Aorta (tissue), 5 donors: ENCODE results near the gene CS. TPM values are rescaled to one million over a fixed set of nuclear protein-coding genes. Genes with fewer than 3 reads are reported as not detected.
"Not testable (repeated sequence)": the region's sequence is repeated elsewhere in the genome, so short reads cannot be mapped to it uniquely, and the experiment has no call there.

Experiments used
- ATAC-seq: fragments of 200-7000 bp; cut with Tn5 transposase; one replicate; pipeline ENCODE4 v1.9.1; 2022; ENCODE audit warnings: moderate library complexity; ENCODE audit not compliant: low FRiP score
- DNase-seq, 2 donors: peaks; one replicate each; pipeline ENCODE4 v3.0.0-alpha.2; 2020
- H3K27ac ChIP-seq, 2 donors: one replicate each; pipeline ENCODE4 v1.5.1; 2013; ENCODE audit warnings: low read length in 2 of 2, mild to moderate bottlenecking in 2 of 2, moderate library complexity in 2 of 2, control low read depth in 1 of 2, inconsistent platforms in 1 of 2, low read depth in 1 of 2
- H3K27me3 ChIP-seq, 2 donors: one replicate each; pipeline ENCODE4 v1.6.1; 2013; ENCODE audit warnings: control low read depth in 1 of 2, low read length in 1 of 2, mild to moderate bottlenecking in 1 of 2, moderate library complexity in 1 of 2; ENCODE audit not compliant: insufficient read depth in 2 of 2, control insufficient read depth in 1 of 2
- H3K36me3 ChIP-seq, 2 donors: one replicate each; pipeline ENCODE4 v1.6.1; 2013; ENCODE audit warnings: control low read depth in 1 of 2, low read length in 1 of 2, mild to moderate bottlenecking in 1 of 2; ENCODE audit not compliant: insufficient read depth in 2 of 2, control insufficient read depth in 1 of 2
- H3K4me1 ChIP-seq, 2 donors: one replicate each; pipeline ENCODE4 v1.6.1; 2013; ENCODE audit warnings: low read length in 2 of 2, control low read depth in 1 of 2, mild to moderate bottlenecking in 1 of 2, moderate library complexity in 1 of 2; ENCODE audit not compliant: insufficient read depth in 2 of 2, control insufficient read depth in 1 of 2
- H3K4me3 ChIP-seq, 2 donors: one replicate each; pipeline ENCODE4 v1.5.1; 2013; ENCODE audit warnings: low read length in 2 of 2, control low read depth in 1 of 2, mild to moderate bottlenecking in 1 of 2
- H3K9me3 ChIP-seq: one replicate; pipeline ENCODE4 v1.6.1; 2013; ENCODE audit warnings: mild to moderate bottlenecking, low read length; ENCODE audit not compliant: control insufficient read depth
- WGBS, 2 donors: extraction: QIAGEN DNeasy Blood & Tissue Kit; methylation state at CpG; one replicate each; pipeline ENCODE4 v1.1.7; 2013; 5-methylcytosine and 5-hydroxymethylcytosine counted together
- intact Hi-C, 2 donors: fragments of 100-400 bp; cut with DNase I; formaldehyde crosslinking; loops; one replicate each; pipeline versions ENCODE4 v1.14.2 to v1.15.0; 2022
- polyA plus RNA-seq, 2 donors: library from polyadenylated mRNA; stranded (reverse); fragments of 200-250 nt; gene quantifications; one replicate each; pipeline ENCODE4 v1.2.3, GENCODE V29; 2013
- total RNA-seq, 2 donors: library from RNA; stranded (reverse); fragmentation: NEBNext Ultra II Directional; extraction: Animal tissue kit (Norgen Biotek cat#: 25700); gene quantifications; one replicate each; pipeline ENCODE4 v1.2.1, GENCODE V29; 2021
- donor health status: healthy with polysubstance abuse.
- donor health status: Bipolar disorder and iron deficiency.
- donor health status: DM: no; HTN: no; CAD: no.
- donor health status: DM: no; HTN: no; CAD: no.
- donor health status: DM: yes; HTN: yes; CAD: no.

The CS gene
- total and polyA plus RNA-seq, 4 donors, result 49.5 to 104 (median 79.5) TPM

- intact Hi-C loops, result no loop called here
- WGBS, 2 donors, result 76 to 78% methylated on average over 5 of the region's 5 CpGs
- H3K27me3 ChIP-seq, result no peaks in the 10 kb centered on the region
- no peak overlapping the region for H3K27ac ChIP-seq
- ATAC-seq (no peak), DNase-seq (no peak)
- no peak overlapping the region for H3K4me3 ChIP-seq
- H3K9me3 ChIP-seq, result no peaks in the 10 kb centered on the region
- peaks cover 0 to 2% of the 10 kb centered on the region in 2 donors for H3K4me1 ChIP-seq
- H3K36me3 ChIP-seq, result peaks cover 0 to 3% of the 10 kb centered on the region in 2 donors
Observed at GRCh38 chr12:56296295-56296694, 3.8 kb downstream of the CS start.

GRCh38 chr12:56293795-56294194 lies 6.3 kb downstream of the CS start:
- DNase-seq (no peak), ATAC-seq (no peak)
- Histone ChIP-seq H3K27ac (no peak overlapping the region), H3K9me3 (no peaks in the 10 kb centered on the region), H3K36me3 (peaks cover 0 to 4% of the 10 kb centered on the region in 2 donors), H3K4me3 (no peak overlapping the region), H3K4me1 (peaks cover 0 to 2% of the 10 kb centered on the region in 2 donors), H3K27me3 (no peaks in the 10 kb centered on the region)
- WGBS, 2 donors, result 80 to 81% methylated on average over 5 of the region's 5 CpGs
- intact Hi-C loops, result no loop called here

GRCh38 chr12:56288705-56289387 lies 11.3 kb downstream of the CS start:
- peaks cover 0 to 5% of the 10 kb centered on the region in 2 donors for H3K36me3 ChIP-seq
- 77 to 82% methylated on average over 3 of the region's 3 CpGs for WGBS, 2 donors
- no peaks in the 10 kb centered on the region for H3K9me3 ChIP-seq
- H3K27me3 ChIP-seq, result no peaks in the 10 kb centered on the region
- no peak overlapping the region for H3K4me3 ChIP-seq
- DNase-seq (no peak), ATAC-seq (no peak)
- H3K27ac ChIP-seq, result no peak overlapping the region
- intact Hi-C loops, result no loop called here
- peaks cover 0 to 2% of the 10 kb centered on the region in 2 donors for H3K4me1 ChIP-seq

GRCh38 chr12:56286044-56286830 lies 13.9 kb downstream of the CS start:
- Histone ChIP-seq H3K36me3 (peaks cover 5 to 8% of the 10 kb centered on the region in 2 donors), H3K27ac (no peak overlapping the region)

GRCh38 chr12:56284263-56284662 lies 15.9 kb downstream of the CS start:
- DNase-seq, H3K27ac ChIP-seq, H3K4me3 ChIP-seq, ATAC-seq, H3K27me3 ChIP-seq, H3K9me3 ChIP-seq, H3K4me1 ChIP-seq, intact Hi-C loops, H3K36me3 ChIP-seq: not testable (repeated sequence)
- 85 to 86% methylated on average over 5 of the region's 5 CpGs for WGBS, 2 donors

More at GRCh38 chr12:56286044-56286830, 13.9 kb downstream of the CS start:
- no peak overlapping the region for H3K4me3 ChIP-seq
- 65 to 73% methylated on average over 4 of the region's 4 CpGs for WGBS, 2 donors
- H3K27me3 ChIP-seq, result no peaks in the 10 kb centered on the region
- peaks cover 0 to 2% of the 10 kb centered on the region in 2 donors for H3K4me1 ChIP-seq
- ATAC-seq (no peak), DNase-seq (no peak)
- no peaks in the 10 kb centered on the region for H3K9me3 ChIP-seq
- intact Hi-C loops, result no loop called here

GRCh38 chr12:56282579-56282978 lies 17.6 kb downstream of the CS start:
- Histone ChIP-seq H3K4me1 (peaks cover 0 to 2% of the 10 kb centered on the region in 2 donors), H3K36me3 (peaks cover 5 to 8% of the 10 kb centered on the region in 2 donors), H3K27me3 (no peaks in the 10 kb centered on the region), H3K4me3 (no peak overlapping the region), H3K27ac (no peak overlapping the region), H3K9me3 (no peaks in the 10 kb centered on the region)
- WGBS, 2 donors, result 98% methylated on average over 2 of the region's 2 CpGs
- intact Hi-C loops, result no loop called here
- DNase-seq, result no peak
- ATAC-seq, result no peak

GRCh38 chr12:56282030-56282429 lies 18.1 kb downstream of the CS start:
- ATAC-seq, result no peak
- H3K4me1 ChIP-seq, result peaks cover 0 to 2% of the 10 kb centered on the region in 2 donors
- H3K27ac ChIP-seq, result no peak overlapping the region
- peaks cover 5 to 8% of the 10 kb centered on the region in 2 donors for H3K36me3 ChIP-seq
- no peak overlapping the region for H3K4me3 ChIP-seq
- H3K9me3 ChIP-seq, result no peaks in the 10 kb centered on the region
- intact Hi-C loops, result no loop called here
- WGBS, 2 donors, result 51 to 54% methylated on average over 6 of the region's 6 CpGs
- no peaks in the 10 kb centered on the region for H3K27me3 ChIP-seq
- no peak for DNase-seq

- Histone ChIP-seq H3K4me3 (no peak overlapping the region), H3K36me3 (peaks cover 7 to 9% of the 10 kb centered on the region in 2 donors), H3K9me3 (no peaks in the 10 kb centered on the region), H3K27me3 (no peaks in the 10 kb centered on the region), H3K27ac (no peak overlapping the region), H3K4me1 (no peaks in the 10 kb centered on the region)
- intact Hi-C loops, result no loop called here
- no peak for ATAC-seq
- no peak for DNase-seq
Observed at GRCh38 chr12:56280849-56281248, 19.3 kb downstream of the CS start.

- Histone ChIP-seq H3K27ac (no peak overlapping the region), H3K4me3 (no peak overlapping the region), H3K4me1 (no peaks in the 10 kb centered on the region), H3K36me3 (peaks cover 13 to 15% of the 10 kb centered on the region in 2 donors), H3K9me3 (no peaks in the 10 kb centered on the region), H3K27me3 (no peaks in the 10 kb centered on the region)
- intact Hi-C loops, result no loop called here
- no peak for ATAC-seq
- WGBS, 2 donors, result 95 to 98% methylated on average over 3 of the region's 3 CpGs
- no peak for DNase-seq
Observed at GRCh38 chr12:56278905-56279304, 21.2 kb downstream of the CS start.
